HG03060 (cell line): ENCODE results near the gene UBE2QL1.

ENCODE experiments used
- ATAC-seq: cut with Tn5 transposase; IDR thresholded peaks from one replicate; pipeline ENCODE4 v1.9.1; 2021; ENCODE audit warnings: low read depth, moderate number of reproducible peaks; ENCODE audit not compliant: unreplicated experiment

UBE2QL1 gene

DNA sequence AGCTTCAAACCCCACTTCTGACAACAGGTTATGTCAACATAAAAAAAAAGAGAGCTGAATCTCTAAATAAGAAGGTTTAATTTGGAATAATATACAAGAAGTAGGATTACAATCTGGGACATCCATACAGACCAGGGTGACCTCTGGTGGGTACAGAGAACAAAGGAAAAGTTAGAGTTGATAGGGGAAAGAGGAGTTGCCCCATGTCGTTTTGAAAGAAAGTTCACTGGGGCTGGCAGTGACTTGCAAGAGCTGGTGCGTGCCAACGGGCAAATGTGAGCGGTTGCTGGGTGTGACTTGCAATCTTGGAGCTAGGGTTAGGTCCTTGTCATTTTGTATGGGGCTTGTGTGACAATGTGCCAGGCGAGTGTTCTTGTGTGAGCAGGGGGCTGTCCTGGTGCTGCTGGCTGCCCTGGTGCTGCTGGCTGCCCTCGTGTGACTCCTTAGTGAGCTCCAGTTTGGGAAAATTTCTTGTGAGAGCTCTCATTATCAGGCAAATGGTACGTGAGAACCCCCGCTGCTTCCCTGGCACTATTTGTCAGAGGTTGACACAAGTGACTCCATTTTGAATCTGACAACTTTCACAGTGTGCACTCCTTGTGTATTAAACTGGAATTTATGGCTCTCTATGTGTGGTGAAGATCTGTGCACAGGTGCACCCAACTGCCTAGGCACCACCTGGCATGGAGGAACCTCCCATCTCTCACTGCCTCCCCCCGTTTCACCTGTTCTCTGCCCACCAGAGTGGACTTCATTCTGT lies 69.8 kb downstream of the UBE2QL1 start:
- no peak for ATAC-seq

GRCh38 chr5:6520201-6520600 lies 71.5 kb downstream of the UBE2QL1 start:
- ATAC-seq = no peak

DNA sequence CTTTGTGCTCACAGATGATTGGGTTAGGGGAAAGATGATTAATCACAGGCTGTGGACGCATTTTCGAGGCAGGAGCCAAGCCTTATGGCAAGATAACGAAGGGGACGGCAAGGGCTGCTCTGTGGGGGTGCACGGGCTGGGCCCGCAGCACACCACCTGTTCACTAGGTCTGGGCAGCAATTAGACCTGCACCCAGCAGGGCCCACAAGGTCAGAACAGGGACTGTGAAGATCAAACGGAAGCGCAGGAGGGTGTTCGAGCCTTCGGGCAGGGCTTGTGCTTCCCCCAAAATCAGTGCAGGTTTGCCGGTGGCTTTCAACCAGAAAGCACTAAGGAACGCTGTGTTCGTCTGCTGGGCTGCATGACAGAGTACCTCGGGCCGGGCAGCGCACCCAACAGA lies 73.7 kb downstream of the UBE2QL1 start:
- ATAC-seq = no peak

- ATAC-seq = no peak
Measured at GRCh38 chr5:6522923-6523322, 74.3 kb downstream of the UBE2QL1 start.

DNA sequence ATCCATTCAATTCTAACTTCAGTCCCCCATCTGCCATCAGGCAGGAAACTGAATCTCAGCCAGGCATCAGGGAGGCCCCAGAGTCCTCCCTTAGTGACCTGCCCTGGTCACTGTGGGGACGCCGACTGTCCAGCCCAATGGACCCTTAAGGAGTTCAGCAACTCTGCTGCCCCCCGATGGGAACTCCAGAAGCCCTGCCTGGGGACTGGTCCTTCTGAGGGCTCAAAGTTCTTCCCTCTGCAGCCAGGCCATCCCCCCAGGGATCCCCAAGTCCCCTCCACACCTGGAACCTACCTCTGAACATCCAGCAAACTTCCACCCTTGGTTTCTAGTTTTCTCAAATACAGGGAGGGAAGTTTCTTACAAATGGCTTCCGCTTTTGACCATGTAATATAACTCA lies 76.8 kb downstream of the UBE2QL1 start:
- ATAC-seq = no peak

- ATAC-seq = no peak
Measured at GRCh38 chr5:6525910-6526309, 77.3 kb downstream of the UBE2QL1 start.

GRCh38 chr5:6527749-6528455 lies 79.2 kb downstream of the UBE2QL1 start:
- no peak for ATAC-seq

DNA sequence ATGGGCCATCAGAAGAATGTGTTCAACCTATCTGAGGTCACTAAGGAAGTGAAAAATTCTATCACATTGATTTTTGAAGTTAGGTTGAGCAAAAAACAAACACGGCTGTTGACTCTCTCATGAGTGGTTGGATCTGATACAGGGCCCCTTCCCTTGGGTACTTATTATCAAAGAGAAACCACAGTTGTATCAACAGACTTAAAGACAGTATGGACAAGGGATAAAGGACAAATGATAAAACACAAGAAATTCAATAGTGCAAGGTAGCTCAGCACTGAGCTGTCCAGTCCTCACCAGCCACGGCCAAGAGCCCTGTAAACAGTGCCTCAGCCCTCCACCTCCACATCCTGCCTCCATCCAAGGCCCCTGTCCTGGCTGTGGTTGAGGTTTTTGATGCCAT lies 86.9 kb downstream of the UBE2QL1 start:
- no peak for ATAC-seq

DNA sequence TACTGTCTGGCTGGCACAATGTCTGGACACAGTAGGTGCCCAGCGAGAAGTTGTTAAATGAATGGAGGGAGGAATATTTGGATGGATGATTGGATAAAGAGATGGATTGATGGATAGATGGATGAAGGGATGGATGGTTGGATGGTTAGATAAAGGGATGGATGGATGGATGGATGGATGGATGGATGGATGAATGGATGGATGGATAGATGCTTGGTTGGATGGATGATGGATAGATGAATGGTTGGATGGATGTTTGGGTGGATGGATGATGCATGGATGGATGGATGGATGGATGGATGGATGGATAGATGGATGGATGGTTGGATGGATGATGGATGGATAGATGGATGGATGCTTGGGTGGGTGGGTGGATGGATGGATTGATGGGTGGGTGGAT lies 90.4 kb downstream of the UBE2QL1 start:
- no peak for ATAC-seq

- no peak for ATAC-seq
Measured at GRCh38 chr5:6540111-6540827, 91.6 kb downstream of the UBE2QL1 start.

- no peak for ATAC-seq
Measured at GRCh38 chr5:6541256-6542013, 92.8 kb downstream of the UBE2QL1 start.

DNA sequence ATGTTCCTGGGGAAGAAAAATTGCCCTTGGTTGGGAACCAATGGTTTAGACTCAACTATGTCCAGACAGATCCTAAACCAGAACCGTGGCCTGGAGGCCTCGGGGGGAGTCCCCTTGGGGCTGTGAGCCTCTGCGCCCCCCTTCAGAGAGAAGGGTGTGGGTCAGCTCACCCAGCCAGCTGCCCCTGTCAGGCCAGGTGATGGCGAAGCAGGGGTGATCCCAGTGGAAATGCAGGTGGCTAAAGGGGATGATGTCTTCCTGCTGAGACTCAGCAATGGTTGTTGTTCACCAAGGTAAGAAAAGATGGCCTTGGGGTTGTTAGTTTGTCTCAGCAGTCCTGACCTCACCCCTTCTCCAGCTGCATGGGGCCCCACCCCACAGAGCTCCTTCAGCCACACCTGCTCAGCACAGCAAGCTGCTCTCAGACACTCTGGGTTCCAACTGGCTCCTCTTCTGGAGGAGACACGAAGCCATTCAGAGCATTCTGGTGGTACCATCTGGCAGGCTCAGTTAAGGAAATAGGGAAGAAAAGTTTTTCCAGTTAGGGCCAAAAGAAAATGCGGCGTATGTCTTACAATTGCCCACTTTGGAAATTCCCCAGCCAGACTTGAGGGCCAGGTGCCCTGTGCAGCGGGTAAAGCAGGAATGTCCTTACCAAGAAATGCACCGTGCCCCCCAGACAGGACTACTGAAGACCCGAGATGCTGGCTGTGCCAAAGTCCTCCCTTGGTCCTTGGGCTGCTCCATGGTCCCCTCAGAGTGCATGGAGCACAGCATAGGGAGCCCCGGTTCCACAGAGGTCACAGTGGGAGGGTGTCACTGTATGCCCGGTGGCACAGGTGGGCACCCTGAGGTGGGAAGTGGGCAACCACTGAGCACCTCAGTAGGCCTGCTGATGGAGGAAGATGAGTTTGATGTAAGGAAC lies 94.0 kb downstream of the UBE2QL1 start:
- ATAC-seq = no peak

DNA sequence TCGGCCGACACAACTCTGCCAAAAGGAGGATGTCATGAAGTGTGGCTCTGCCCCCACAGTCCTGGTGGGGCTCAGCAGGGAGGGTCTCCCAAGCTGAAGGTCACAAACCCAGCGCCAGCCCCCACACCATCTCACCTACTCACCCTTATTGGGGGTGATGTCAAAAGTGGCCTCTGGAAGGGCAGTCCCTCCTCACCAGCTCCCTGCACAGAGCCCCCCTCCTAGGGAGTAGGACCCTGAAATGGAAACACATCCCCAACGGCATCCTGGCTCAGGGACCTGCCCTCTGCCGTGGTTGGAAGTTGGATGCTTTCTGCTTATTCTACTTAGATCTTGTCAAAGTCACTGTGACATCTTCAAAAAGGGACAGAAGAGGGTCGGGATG lies 94.7 kb downstream of the UBE2QL1 start:
- no peak for ATAC-seq

DNA sequence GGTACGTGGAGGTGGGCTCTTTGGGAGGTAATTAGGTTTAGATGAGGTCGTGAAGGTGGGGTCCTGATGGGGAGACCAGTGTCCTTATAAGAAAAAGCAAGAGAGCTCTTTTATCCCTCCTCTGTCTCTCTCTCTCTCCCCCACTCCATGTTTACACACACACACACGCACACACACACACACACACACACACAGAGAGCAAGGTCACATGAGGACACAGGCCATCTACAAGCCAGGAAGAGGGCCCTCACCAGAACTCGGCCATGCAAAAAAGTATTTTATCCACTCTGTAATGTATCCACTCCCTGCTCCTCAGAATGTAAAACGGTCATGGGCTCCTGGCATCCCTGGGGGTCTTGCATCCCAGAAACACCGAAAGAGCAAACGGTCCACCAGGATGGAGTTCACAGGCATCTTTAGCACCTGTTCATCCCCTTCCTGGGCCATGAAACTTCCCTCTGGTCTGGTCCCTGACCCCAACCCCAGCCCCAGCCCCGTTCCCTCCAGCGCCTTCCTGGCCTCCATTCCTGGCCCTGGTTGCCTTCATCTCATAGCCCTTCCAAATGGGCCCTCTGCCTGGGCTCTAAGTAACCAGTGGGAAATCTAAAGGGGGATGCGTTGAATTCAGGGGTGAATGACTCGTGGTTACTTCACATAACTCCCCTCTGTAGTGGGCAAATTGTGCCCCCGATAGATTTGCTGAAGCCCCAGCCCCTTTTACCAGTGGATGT lies 95.3 kb downstream of the UBE2QL1 start:
- ATAC-seq = no peak
